Hepatic stellate cell (primary cell): ENCODE results near the gene BTK.
"Not testable (repeated sequence)": the region's sequence is repeated elsewhere in the genome, so short reads cannot be mapped to it uniquely, and the experiment has no call there.

Experiments
- DNase-seq: peaks from one replicate; pipeline ENCODE4 v3.0.0; 2011; ENCODE audit warnings: low spot score

BTK gene

DNA sequence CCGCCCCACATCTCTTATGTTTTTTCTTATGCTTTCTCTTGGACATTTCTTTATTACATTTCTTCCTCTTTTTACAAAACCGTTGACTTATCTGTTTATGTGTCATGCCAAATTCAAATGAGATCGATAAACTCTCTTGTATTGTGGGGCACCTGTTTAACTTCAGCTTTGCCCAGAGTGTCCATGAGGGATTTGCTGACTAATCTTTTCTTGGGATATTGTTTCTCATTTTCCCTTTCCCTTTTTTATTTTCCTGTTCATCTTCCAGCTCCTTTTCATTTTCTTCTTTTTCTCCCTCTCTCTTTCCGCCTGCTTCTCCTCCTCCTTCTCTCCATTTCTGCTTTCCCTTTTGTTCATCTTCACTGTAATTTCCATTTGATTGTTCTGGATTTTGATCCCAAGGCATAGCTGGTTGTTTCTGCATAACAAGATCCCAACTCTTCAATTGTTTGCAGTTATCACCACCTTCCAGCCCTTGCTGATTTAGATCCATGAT, 48.2 kb downstream of the BTK start:
- no peak for DNase-seq

DNA sequence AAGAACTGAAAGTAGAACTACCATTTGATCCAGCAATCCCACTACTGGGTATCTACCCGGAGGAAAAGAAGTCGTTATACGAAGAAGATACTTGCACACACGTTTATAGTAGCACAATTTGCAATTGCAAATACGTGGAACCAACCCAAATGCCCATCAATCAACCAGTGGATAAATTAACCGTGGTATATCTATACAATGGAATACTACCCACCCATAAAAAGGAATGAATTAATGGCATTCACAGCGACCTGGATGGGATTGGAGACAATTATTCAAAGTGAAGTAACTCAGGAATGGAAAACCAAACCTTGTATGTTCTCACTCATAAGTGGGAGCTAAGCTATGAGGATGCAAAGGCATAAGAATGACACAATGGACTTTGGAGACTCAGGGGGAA, 51.7 kb downstream of the BTK start:
- DNase-seq, result not testable (repeated sequence)

DNA sequence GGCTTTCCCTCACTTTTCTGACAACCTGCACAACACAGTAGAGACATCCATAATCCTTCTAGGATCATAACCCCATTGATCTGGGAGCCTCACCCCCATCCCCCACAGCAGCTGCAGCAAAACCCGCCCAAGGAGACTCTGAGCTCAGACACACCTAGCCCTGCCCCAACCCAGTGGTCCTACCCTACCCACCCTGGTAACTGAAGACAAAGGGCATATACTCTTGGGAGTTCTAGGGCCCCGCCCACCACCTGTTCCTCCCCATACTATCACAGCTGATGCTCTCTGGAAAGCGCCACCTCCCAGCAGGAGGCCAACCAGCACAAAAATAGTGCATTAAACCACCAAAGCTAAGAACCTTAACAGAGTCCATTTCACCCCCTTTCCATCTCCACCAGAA, 59.4 kb downstream of the BTK start:
- not testable (repeated sequence) for DNase-seq

DNA sequence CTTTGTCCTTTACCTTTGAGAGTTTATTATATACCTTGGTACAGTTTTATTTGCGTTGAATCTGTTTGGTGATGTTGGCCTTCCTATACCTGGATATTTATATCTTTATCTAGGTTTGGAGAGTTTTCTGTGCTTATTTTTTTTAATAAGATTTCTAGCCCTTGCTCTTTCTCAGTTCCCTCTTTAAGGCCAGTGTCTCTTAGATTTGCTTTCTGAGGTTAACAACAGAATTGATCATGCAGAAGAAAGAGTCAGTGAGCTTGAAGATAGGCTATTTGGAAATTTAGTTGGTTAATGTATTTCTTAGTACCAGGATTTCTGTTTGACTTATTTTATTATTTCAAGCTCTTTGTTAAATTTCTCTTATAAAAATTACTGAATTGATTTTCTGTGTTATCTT, 82.2 kb downstream of the BTK start:
- DNase-seq, result no peak
